Measurements from ENCODE around the gene SFPQ. TPM values are rescaled to one million over a fixed set of nuclear protein-coding genes. Genes with fewer than 3 reads are reported as not detected.
A peak's percentile ranks its signal among the peaks of the same experiment; 100 is the strongest.

Gene SFPQ
- total and polyA plus RNA-seq, 2 donors (not counting 1 experiment from before 2014, with no cell fraction given), result 192 to 411 TPM

DNA sequence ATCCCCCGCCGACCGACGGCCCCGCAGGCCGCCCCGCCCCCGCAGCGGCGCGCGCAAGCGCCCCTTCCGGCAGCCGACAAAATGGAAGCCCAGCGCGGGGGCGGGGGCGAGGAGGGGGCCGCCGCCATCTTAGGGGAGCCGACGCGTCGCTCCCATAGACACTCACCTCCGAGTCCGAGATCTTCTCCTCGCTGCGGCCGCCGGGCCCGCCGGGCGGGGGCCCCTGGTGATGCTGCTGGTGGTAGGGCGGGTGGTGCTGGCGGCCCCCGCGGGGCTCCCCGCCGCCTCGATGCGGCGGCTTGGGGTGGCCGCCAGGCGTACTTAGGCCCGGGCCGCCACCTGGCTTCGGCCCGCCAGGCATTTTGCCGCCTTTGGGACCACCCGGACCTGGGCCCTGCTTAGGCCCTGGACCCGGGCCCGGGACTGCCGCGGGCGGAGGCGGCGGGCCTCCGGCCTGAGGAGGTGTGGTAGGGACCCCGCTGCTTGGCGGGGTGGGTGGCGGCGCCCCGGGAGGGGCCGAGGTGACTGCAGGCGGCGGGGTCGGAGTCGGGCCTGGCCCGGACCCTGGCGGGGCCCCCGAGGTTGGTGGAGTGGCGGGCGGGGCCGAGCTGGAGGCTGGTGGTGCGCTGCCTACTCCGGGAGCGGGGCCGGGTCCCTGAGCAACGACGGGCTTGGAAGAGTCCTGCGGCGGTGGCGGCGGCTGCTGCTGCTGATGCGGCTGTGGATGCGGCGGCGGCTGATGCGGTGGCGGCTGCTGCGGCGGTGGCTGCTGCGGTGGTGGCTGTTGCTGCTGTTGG, 691 bp downstream of the SFPQ start:
- Mint-ChIP-seq H3K27me3 (no peaks in the 10 kb centered on the region), H3K27ac (peak overlapping the region; percentile 100), H3K9me3 (ENCODE audit: insufficient read depth) (no peaks in the 10 kb centered on the region), H3K4me1 (peaks cover 48% of the 10 kb centered on the region), H3K4me3 (peak overlapping the region; percentile 97)
- Histone ChIP-seq H3K4me2 (replicated peaks; ENCODE audit: low read depth, low read length, poor library complexity, severe bottlenecking) (peak overlapping the region; percentile 87), H3K27me3 (replicated peaks in 1 of 4; ENCODE audit: control extremely low read depth in 1 of 4, control insufficient read depth in 3 of 4, insufficient read depth in 4 of 4, low read length in 3 of 4) (no peaks in the 10 kb centered on the region), H3K9ac (ENCODE audit: low read length) (peak overlapping the region; percentile 98), H2AFZ (ENCODE audit: insufficient read depth, low read depth, low read length, poor library complexity, severe bottlenecking) (peak overlapping the region; percentile 52), H3K36me3 (replicated peaks in 1 of 2; ENCODE audit: control extremely low read depth in 1 of 2, control insufficient read depth in 1 of 2, extremely low read depth in 1 of 2, insufficient read depth in 2 of 2, low read length in 1 of 2) (peaks cover 0 to 44% of the 10 kb centered on the region in 2 experiments), H3K27ac (ENCODE audit: low read length in 2 of 2) (peak overlapping the region; percentile 95 to 96), H4K20me1 (ENCODE audit: control insufficient read depth, insufficient read depth, low read length, poor library complexity, severe bottlenecking) (peaks cover 51% of the 10 kb centered on the region), H3K79me2 (ENCODE audit: control insufficient read depth, insufficient read depth, low read length) (peaks cover 63% of the 10 kb centered on the region), H3K9me3 (ENCODE audit: control extremely low read depth in 1 of 3, control insufficient read depth in 2 of 3, insufficient read depth in 1 of 3, low read length in 2 of 3) (no peaks in the 10 kb centered on the region), H3K4me3 (ENCODE audit: control extremely low read depth in 1 of 5, extremely low read depth in 1 of 5, insufficient read depth in 1 of 5, low read depth in 2 of 5, low read length in 4 of 5) (peak overlapping the region; percentile 75 to 99 (median 94)), H3K4me1 (ENCODE audit: control insufficient read depth in 2 of 2, insufficient read depth in 2 of 2, low read length in 2 of 2) (peaks cover 24 to 29% of the 10 kb centered on the region in 2 donors)
- ChIA-PET POLR2A (interaction anchor here (0.7 to 0.8 kb wide), 2 partner anchors 163 to 368 kb away, joined by 3 read pairs; no protein-coding TSS in a partner anchor), CTCF (interaction anchor here (1.5 kb wide), 1 partner anchor 10 kb away, joined by 8 read pairs; no protein-coding TSS in a partner anchor)
- under 1% methylated on average over 89 of the region's 94 CpGs for WGBS (ENCODE audit: insufficient coverage)
- ATAC-seq (ENCODE audit: low read depth), result peak; percentile 53
- DNase-seq, result peak; percentile 93
- no peak for TF ChIP-seq EZH2 (IDR thresholded peaks at IDR 0.05; ENCODE audit: borderline replicate concordance, insufficient read depth, low read depth, low read length, poor library complexity, severe bottlenecking)
- TF ChIP-seq, protein P1, sequence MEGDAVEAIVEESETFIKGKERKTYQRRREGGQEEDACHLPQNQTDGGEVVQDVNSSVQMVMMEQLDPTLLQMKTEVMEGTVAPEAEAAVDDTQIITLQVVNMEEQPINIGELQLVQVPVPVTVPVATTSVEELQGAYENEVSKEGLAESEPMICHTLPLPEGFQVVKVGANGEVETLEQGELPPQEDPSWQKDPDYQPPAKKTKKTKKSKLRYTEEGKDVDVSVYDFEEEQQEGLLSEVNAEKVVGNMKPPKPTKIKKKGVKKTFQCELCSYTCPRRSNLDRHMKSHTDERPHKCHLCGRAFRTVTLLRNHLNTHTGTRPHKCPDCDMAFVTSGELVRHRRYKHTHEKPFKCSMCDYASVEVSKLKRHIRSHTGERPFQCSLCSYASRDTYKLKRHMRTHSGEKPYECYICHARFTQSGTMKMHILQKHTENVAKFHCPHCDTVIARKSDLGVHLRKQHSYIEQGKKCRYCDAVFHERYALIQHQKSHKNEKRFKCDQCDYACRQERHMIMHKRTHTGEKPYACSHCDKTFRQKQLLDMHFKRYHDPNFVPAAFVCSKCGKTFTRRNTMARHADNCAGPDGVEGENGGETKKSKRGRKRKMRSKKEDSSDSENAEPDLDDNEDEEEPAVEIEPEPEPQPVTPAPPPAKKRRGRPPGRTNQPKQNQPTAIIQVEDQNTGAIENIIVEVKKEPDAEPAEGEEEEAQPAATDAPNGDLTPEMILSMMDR (IDR thresholded peaks at IDR 0.05), result no peak
- intact Hi-C loops (cut with micrococcal nuclease), result loop anchor here (5.0 kb wide), 1 partner anchor 325 kb away; no protein-coding TSS in a partner anchor
